Activated gamma-delta T cell treated with anti-CD3 and anti-CD28 coated beads, Interleukin-2, amount 50 U/mL, for 16 hours (primary cell): ENCODE results near the gene MYLK.
"Not testable (repeated sequence)": the region's sequence is repeated elsewhere in the genome, so short reads cannot be mapped to it uniquely, and the experiment has no call there.

ENCODE experiments used
- DNase-seq: peaks from one replicate; pipeline ENCODE4 v3.0.0-alpha.2; 2020; ENCODE audit warnings: low read depth

The MYLK gene

GRCh38 chr3:123721095-123721689 lies 162.9 kb downstream of the MYLK start:
- not testable (repeated sequence) for DNase-seq

- DNase-seq = no peak
Measured at GRCh38 chr3:123720638-123721037, 163.5 kb downstream of the MYLK start.

DNA sequence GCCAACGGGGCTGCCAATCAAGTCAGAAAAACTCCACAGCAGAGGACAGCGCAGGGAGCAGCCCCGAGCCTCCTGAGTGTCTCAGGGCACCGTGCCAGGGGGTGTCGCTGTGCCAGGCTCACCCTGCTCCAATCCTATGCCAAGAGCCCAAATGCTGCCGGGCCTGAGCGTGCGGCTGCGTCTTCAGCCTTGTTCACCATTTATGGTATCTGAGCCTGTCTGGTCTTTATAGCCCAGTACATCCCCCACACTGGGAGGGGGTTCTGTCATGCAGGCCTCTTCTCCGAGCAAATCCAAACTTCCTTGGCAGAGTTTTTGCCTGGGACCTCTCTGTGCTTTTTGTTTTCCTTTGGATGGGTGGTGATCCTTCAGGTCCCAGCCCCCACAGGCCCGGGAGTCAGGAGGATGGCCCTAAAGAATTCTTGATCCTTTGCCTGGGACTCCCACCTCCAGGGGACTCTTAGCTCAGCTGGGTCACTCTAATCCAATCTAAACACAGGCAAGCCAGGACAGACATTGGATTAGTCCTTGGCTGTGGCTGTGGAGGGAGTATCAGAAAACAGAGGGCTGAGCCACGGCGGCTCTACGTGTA lies 164.2 kb downstream of the MYLK start:
- DNase-seq = no peak

GRCh38 chr3:123719061-123719756 lies 164.9 kb downstream of the MYLK start:
- not testable (repeated sequence) for DNase-seq

DNA sequence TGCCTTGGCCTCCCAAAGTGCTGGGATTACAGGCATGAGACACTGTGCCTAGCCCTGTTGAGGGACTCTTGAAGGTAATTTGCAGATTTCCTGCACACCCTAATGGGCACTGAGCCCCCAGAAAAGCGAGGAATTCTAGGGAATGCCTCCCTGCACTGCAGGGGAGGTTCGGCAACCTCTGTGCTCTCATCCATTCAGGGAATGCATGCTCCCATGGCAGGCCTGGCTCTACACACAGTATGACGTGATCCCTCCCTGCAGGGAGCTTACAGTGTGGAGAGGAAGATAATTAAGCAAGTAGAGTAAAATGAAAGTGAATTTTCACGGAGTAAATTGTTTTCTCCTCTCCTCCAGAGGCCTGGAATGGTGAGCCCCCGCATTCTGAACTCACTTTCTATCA lies 166.0 kb downstream of the MYLK start:
- no peak for DNase-seq

DNA sequence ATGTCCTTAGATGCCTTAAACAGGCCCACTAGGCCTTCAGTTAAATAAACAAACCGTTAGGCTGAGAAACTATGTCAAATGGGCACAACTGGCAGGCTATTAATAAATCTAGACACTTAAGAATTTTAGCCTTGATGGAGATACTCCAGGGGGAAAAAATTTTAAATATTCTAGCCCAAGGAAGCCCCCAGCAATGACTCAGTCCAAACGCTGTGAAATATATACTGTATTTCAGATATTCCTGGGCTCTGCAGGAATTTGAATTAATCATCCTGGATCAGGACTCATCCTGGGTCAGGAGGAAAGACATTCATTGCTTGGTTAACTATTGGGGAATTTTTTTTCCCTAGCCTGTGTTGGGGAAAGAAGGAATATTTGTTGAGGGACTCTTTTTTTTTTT lies 166.7 kb downstream of the MYLK start:
- not testable (repeated sequence) for DNase-seq

DNA sequence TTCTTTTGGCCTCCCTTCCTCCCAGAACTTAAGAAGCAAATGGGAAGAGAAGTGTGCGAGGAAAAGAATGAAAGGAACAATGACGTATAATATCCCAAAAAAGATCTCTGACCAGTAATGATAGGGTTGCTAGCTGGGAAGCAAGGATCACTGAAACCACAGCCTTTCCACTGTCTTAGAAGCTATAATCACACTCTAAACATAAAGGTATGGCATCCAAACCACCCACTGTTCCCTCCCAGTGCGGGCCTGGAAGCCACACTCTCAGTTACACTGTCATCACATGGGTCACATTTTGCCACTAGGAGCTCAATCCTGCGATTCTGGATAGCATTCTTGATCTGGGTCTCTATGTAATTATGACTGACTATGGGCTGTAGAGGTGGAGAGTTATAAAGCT lies 167.7 kb downstream of the MYLK start:
- no peak for DNase-seq

DNA sequence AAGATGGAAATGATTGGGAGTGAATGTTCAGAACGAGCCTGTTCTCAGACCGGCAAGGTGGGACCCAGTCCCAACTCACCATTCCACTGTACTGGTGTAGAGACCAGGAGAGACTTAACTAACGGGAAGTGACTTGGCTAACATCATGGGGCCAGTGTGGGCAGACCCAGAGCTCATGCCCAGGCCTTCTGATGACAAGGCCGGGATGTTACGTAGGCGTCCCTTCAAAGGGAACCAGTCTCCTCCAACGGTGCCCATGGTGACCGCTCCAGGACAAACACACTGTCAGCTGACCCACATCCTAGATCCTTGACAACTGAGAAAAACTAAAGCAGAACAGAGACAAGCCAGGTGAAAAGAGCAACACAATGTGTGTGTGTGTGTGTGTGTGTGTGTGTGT lies 170.9 kb downstream of the MYLK start:
- no peak for DNase-seq

DNA sequence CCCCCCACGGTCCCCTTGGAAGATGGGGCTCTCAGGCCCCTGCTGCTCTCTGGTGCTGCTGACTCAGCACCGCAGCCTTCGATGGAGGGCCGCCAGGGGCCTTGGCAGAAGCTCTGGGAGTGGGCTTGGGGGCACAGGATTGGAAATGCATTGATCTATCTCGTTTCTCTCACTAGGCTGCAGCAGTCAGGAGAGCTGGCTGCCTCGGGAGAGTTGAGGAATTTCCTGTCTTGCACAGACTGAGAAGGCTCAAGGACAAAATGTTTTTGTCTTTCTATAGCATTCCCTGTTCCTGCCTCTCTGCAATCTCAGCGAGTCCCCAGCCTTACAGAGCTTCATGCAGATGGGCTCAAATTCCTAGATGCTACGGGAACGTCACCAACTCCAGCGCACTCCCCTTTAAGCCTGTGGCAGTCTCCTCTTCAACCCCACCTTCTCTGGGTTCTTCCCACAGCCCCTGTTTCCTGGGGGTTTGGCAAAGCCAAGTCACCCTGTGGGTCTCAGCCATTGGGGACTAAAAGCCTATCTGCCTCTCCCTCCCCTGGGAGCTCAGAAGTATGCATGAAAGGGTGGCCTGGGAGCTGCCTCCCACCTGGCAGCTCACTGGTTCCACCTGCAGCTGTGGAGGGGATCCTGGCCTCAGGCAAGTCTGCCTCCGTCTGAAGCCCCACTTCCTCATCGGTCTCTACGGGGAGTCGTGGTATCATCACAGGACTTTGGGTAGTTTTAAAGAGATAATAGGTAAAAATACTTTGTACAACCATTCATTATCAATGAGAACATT lies 171.9 kb downstream of the MYLK start:
- DNase-seq = no peak

GRCh38 chr3:123711356-123711755 lies 172.8 kb downstream of the MYLK start:
- no peak for DNase-seq

GRCh38 chr3:123708531-123708930 lies 175.6 kb downstream of the MYLK start:
- DNase-seq = no peak

- DNase-seq = not testable (repeated sequence)
Measured at GRCh38 chr3:123707641-123708040, 176.5 kb downstream of the MYLK start.

DNA sequence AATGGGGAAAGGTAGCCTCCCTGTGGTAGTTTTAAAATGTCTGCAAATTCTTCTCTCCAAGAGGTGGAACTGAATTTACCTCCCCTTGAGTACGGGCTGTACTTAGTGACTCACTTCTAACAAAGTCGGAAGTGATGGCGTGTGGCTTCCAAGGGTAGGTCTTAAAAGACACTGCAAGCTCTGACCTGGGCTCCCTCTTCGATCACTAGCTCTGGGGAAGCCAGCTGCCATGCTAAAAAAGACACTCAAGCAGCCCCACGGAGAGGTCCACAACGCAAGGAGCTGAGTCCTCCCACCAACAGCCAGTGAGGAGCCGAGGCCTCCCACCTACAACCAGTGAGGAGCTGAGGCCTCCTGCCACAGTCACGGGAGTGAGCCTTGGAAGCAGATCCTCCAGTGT lies 177.3 kb downstream of the MYLK start:
- no peak for DNase-seq

- no peak for DNase-seq
Measured at GRCh38 chr3:123705488-123706285, 178.4 kb downstream of the MYLK start.

- not testable (repeated sequence) for DNase-seq
Measured at GRCh38 chr3:123703663-123704062, 180.5 kb downstream of the MYLK start.

DNA sequence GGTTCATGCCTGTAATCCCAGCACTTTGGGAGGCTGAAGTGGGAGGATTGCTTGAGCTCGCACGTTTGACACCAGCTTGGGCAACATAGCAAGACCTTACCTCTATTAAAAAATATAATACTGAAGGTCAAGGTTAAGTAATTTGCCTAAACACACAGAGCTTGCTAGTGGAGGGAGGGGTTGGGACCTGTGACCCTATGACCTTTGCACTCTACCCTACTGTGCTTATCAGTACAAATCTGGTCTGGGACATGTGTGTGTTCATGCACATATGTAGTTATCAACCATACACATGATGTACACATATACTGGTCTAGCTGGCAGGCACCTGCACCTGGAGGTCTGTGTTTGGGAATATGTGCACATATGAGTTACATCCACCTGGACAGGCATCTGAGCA lies 181.4 kb downstream of the MYLK start:
- no peak for DNase-seq

GRCh38 chr3:123702057-123702456 lies 182.1 kb downstream of the MYLK start:
- not testable (repeated sequence) for DNase-seq

DNA sequence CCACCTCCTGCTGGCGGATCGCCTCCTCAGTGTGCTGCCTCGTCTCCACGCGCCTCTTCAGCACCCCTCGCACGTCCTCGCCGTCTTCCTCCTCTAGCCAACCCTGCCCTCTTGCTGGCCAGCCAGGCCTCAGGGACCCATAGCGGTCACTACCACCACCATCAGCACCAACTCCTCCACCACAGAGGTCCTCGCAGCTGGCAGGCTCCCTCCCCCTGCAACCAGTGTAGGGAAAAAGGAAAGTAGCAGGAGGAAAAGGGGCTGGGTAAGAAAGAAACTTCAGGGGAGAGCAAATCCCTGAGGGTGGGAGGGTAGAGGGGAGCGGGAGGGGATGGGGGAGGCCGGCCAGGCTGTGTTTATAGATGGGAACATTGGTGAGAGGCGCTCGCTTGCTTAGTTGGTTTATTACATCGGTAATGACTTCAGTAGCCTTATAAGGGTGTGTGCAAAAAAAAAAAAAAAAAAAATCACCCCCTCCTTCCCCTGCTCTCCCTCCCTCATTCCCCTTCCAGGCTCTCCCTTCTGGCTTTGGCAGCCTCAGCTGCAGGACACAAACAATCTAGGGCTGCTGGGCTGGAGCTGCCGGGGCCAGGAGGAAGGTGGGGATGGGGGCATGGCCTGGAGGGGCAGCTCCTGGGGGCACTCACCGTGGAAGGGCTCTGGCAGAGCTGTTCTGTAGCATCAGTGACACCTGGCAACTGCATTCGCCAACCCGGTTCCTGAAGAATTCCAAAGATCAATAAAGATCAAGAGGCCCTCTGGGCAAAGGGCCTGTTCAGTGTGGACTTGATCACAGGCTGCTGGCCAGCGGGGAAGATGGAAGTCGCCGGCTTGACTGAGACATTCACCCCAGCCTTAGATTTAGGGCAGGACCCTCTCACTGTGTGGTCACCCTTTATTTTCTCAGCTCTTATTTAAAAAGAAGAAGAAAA lies 183.1 kb downstream of the MYLK start:
- DNase-seq = no peak

GRCh38 chr3:123698813-123699212 lies 185.3 kb downstream of the MYLK start:
- no peak for DNase-seq

GRCh38 chr3:123696808-123697207 lies 187.3 kb downstream of the MYLK start:
- DNase-seq = no peak
